HG03575 (cell line): ENCODE measurements around the gene FMN1.

Source experiments
- ATAC-seq: cut with Tn5 transposase; IDR thresholded peaks from one replicate; pipeline ENCODE4 v1.9.1; 2021; ENCODE audit not compliant: unreplicated experiment, insufficient number of reproducible peaks, low FRiP score; ENCODE audit errors: extremely low read depth

The FMN1 gene

DNA sequence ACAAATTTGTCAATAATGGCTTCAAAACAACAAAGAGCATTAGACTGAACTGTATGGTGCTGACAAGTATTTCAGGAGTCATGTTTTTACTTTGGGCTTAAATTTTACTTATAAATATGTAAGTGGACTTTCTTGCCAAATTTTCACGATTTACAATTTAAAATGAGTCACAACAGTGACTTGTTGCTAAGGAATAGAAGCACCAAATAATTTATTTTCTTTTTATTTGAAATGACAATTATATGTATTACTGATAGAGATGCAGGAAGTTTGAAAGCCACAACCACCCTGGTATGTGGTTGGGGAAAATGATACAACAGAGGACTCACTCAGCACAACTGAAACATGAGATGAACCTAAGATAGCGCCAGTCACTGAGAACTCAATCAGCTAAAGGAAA is 90.3 kb downstream of the FMN1 start:
- no peak for ATAC-seq

DNA sequence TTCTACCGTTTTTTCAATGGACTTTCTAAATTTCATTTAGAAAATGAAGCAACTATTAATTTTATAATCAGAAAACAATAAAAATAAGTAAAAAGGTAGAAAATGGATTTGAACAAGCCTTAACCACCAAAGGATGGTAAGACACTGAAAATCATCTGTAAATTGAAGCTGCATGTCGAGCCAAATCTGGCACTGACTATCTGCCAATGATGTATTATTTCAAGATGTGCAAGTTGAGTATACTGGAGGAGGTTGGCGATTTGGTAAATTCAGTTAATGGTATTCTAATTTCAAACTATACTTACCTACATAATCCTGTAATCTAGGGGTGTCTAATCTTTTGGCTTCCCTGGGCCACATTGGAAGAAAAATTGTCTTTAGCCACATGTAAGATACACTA is 93.5 kb downstream of the FMN1 start:
- no peak for ATAC-seq

DNA sequence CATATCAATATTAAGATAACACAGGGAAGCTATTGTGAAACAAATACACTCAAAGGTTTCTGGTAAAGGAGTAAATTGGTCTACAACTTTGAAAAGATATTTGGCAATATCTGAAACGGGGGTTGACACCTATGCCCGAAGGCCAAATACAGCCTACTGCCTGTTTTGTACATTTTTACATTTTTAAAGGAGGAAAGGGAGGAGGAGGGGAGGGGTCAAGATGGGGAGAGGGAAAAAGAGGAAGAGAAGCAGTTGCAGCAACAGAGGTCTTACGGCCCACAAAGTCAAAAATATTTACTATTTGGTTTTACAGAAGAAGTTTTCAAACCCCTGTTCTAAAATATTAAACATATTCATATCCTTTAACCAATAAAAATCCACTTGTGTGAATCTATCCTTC is 94.2 kb downstream of the FMN1 start:
- ATAC-seq = no peak

DNA sequence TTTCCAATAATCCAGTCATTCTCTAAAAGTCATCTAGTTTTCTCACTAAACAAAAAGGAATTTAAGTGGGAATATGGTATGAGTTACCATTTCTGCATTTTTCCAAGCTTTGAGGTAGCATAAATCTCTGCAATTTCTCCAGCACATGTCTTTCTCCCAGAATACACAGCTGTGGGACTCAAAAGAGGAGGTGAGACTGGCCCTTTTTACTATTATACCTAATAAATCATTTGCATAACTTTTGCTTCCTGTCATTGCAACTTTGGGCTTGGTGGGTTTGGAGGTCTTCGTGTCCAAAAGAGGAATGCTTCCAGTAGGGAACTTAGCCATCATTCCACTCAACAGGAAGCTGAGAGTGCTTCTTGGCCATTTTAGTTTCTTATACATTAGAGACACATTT is 94.8 kb downstream of the FMN1 start:
- ATAC-seq = no peak

DNA sequence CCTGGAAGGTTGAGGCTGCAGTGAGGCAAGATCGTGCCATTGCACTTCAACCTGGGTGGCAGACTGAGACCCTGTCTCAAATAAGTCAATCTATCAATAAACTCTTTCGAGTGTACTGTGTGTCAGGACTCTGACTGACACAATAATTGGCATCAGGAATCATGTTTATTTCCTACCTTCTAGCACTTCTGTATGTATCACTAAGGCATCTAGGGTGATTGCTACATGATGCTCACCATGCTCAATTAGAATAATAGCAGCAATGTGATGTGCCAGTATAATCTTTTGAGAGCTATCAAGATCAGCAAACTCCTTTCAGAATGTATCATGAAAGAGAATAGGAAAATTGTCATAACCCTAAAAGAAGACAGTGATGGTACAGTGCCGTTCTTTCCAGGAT is 95.3 kb downstream of the FMN1 start:
- no peak for ATAC-seq

DNA sequence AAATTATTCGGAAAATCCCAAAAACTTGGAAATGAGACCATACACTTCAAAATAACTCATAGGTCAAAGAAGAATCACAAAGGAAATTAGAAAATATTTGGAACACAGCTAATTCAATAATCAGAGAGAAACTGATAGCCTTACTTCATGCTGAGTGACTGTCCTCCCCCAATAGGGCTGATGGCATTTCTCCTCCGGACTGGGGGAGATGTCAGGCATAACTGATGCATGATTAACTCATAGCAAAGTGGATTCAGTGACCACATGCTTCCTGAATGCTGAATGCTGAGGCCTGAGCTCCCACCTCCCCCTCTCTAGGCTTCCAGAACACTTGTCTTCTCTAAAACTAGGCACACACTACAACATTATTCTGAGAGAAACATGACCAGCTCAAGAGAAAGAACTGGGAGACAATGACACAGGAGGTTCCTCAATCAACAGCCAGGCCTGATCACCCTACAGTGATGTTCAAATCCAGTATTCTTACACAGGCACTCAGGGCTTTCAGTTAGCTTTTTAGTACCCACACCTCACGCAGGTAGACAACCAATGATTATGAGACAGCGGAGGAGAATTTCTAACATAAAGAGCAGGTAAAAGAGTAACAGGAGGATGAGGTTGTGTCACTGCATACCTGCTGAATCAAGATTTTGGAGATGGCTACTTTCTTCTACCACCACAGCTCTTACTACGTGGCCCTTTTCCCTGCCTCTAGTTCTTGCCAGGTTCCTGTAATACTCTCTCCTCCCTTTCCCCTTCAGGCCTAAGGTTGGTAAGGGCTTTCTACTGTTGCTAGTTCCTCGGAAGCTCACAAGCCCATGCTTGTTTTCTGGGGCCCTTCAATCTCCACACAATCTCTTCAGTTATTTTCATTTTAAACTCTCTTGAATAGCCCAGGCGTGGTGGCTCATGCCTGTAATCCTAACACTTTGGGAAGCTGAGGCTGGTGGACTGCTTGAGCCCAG is 96.1 kb downstream of the FMN1 start:
- ATAC-seq = no peak

DNA sequence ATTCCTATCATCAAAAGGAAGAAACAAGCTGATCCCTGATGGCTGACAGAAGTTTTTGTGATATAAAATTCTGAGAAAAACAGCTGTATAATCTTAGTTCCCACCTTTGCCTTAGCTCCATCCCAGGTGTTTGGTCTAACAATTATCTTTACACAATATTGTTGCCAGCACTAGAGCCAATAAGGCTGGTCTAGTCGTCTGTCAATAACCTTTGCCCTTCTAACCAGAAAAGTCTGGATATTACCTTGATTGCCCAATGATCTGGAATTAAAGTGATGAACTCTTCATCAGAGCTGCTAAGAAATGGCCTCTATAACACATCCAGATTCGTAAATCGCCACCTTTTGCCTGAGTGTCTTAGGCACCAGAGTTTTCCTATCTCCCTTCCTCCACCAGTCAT is 98.4 kb downstream of the FMN1 start:
- no peak for ATAC-seq

DNA sequence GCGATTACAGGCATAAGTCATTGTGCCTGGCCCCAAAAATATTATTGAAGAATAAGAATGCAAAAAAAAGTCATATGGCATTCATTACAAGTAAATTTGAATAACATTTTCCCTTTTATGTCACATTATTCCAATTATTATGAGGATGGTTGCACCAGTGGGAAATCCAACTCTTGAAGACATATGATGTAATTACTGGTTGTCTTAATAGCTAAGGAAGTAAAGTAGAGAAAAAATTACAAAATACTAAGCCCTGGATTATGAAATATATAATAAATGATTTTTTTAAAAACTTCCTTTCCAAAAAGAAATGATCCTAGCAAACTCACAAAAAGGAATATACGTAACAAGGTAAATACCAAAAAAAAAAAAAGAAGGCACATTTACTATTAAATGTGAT is 98.9 kb downstream of the FMN1 start:
- no peak for ATAC-seq

DNA sequence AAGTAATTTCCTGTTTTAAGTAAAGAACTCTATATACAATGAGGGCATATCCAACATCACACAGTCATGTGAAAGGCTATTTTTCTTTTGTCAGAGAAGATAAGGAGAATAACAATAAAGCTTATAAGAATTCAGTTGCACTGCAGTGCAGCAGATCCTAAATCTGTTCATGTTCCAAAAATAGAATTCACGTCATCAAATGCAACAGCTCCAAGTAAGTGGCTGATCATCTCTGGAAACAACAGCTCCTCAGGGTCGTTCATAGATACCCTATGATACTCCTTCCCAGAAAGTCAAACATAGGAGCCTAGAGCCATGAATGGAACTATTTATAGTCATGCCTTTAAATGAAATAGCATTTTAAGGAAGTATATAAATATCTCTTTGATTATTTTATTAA is 100.2 kb downstream of the FMN1 start:
- no peak for ATAC-seq

DNA sequence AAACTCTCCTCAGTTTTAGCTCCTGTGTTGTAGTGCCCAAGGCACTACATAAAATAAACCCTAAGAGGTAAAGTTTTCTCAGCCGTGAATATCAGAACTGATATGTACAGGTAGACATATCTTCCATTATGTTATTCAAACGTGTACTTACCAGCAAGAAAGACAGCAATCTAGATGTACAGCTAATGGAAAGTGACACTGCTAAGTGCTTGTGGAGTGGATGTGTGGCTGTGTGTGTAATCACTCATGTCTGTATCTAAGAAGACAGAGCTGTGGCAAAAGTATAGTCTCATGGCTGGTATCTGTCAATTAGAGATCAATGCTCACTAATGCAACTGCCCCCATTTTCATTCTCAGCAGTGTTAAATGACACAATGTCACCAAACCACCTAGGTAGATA is 101.3 kb downstream of the FMN1 start:
- ATAC-seq = no peak

DNA sequence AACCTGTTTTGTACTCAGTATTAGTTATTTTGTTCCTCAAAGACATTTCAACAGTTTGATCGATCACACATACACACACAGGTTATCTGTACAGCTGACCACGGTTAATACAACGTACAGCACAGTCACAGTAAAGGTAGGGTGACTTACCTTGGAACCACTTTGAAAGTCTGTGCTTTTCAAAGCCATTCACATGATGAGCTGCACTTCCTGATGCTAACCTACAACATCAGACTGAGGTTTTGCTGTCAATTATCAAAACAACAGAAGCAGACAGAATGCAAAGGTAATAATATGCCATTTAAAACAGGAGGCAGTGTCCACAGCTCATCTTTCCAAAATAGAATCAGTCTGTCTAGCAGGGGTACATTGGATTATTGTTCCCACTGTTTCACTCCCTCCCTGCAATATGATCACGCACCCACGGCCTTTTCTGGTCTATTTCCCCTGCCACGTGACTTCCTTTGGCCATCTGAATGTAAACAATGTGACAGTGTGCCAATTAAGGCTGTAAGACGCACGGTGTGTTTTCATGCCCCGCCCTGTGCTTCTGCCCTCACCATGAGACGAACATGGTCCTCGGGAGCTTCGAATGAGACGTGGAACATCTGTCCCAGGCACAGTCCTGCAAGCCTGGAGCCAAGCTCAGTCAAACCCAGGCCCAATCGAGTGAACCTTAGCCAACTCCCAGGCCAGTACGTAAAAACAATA is 102.4 kb downstream of the FMN1 start:
- no peak for ATAC-seq

DNA sequence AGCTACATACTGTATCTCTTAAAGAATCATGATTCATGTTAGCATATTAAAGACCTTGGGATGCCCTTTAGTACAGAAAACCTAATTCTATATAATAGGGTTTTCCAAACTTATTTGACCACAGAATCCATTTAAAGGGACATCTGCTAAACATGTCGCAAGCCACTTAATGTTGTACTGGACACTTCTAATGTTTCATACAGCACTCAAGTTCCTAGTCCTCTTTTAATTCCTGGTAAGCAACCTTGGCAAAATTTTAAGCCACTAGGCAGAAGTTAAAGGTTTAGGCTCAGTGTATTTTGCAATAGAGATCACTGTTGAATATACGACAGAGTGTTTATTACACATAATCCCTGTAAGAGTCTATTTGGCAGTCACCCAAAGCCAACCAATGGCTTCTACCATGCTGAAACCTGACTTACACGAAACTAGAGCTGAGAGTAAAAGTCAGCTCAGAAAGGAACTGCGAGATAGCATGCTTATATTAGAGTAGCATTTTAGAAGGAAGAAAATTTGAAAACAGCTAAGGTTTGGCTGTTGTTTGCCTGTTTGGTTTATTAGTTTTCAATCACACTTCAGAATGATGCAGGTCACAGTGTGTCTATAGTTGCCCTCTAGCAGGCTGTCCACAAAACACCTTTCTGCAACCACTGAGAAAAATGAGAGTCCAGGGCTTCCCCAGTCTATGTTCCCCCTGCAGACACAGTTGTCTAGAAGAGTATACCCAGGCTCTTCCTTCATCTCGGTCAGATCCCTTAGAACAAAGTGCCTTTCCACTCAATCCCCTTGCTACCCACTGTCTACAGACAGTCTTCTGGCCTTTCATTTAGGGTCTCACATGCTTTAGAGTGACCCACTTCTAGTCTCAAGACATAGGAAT is 104.4 kb downstream of the FMN1 start:
- no peak for ATAC-seq

DNA sequence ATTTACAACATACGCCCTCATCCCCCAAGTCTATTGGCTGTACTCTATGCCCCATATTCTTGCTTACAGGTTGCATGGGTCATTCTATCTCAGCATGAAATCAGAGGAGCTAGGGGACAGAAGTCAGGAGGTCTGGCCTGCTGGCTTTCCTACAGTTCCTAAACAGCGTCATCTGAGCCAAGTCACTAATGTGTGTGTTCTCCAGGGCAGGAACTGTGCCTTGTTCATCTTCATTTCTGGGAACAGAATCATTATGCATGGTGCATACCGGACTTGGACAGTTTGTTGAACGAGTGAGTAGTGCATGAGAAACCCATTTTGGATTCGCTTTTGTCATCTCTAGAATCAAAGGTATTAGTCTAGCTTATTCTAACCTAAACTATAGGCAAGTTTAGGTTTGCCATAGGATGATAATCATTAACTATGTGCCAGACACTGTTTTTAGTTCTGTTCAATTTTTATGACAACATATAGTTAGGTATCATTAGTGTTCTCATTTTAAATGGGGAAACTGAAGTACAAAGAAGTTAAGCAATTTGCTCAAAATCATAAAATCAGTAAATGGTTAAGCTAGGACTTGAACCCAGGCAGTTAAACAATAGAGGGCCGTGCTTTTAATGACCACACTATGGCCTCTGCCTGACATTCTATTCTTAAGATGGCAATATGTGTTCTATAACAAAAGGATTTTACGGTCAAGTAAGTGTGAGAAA is 105.2 kb downstream of the FMN1 start:
- no peak for ATAC-seq

DNA sequence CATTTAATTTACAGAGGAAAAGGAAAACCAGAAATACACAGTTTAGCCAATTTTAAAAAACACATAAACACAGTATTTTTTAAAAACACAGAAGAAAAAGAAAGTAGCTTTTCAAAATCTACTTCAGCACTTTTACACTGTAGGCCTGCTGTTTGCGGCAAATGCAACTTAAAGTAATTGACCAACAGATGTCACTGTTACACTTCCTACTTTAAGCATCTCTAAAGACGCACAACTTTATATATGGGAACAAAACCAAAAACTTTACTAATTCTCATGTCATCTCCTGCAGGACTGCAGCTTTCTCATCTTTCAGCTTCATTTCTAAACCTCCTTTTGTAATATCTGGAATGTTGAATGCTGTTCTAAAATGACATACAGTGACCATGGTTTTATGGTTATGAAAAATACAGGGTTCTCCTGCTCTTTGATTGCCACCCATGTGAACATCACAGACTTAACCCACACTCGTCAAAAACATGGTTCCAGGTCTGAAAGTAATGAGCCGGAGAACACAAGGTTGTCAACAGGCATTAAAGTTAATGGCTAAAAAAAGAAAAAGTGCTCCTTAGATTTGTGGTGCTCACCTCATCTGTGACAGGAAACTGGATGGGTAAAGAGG is 107.9 kb downstream of the FMN1 start:
- no peak for ATAC-seq

DNA sequence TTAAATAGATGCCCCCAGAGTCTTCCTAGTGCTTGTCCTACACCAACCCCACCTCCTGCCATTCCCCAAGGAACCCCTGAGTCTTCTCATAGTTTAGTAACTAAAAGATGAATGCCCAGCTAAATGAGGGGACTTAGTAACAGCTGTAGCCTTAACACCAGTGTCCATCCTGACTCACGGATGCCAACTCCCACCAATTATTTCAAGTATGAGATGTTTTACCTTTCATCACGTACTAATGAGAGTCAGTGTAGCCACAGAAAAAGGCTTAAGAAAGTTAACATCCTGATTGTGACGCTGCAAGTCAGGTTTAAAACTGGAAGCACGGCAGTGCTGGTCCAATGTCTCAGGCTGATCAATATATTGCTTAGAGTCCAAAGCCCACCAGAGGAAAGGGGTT is 109.9 kb downstream of the FMN1 start:
- no peak for ATAC-seq

DNA sequence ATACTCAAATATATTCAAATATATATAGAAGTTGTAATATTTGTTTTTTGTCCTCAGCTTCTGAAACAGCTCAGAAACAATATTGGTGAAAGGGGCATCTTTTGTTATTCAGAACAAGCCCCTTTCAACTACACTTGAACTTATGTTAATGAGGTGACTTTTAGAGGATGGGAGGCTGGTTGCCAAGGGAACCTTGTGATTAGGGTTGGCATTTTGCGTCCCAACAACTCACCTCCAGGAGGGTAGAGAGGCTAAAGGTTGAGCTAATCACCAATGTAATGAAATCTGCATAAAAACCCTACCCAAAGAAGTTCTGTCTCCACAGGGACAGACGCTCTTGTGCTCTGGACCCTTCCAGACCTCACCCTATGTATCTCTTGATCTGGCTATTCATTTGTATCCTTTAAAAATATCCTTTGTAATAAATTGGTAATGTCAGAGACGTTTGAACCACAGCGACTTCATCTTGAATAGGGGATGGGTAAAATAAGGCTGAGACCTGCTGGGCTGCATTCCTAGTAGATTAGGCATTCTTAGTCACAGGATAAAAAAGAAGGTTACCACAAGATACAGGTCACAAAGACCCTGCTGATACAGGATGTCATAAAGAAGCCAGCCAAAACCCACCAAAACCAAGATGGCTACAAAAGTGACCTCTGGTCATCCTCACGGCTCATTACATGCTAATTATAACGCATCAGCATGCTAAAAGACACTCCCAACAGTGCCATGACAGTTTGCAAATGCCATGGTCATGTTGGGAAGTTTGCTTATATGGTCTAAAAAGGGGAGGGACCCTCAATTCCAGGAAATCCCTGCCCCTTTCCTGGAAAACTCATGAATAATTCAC is 111.1 kb downstream of the FMN1 start:
- no peak for ATAC-seq

DNA sequence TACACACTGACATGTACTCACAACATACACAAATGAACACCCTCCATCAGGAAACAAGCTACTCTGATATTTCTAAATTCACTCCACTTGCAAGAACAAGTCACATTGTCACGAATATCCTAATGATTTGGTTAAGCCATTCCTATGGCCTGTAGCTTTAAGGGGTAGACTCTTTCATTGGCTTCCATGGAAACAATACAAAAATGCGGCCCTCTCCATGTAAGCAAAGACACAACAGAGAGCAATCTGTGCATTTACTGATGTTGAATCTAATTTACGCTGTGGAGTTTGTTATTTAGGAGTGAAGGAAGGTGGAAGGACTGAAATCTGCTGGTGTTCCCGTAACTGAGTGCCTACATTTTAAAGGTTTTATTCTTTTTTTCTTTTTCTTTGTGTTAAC is 114.5 kb downstream of the FMN1 start:
- ATAC-seq = no peak

DNA sequence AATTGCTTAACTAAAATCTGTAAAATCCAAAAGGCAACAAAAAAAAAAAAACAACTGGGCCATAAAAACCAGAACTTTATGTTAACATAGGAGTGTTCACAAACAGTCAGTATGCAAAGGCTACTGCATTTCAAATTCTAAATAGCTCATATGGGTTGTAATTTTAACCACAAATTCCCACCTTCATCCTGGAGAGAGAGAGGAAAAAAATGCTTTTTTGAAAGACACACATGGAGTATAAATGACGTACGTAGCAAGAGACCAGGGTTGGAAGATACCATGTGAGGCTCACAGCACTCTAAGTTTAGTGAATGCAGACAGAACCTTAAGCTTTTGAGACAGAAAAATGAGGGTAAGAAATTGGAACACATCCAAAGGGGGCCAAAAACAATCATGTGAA is 115.9 kb downstream of the FMN1 start:
- no peak for ATAC-seq
